Gastrocnemius medialis (tissue), 4 donors: Measurements from ENCODE around the gene ANKRD33. TPM values are rescaled to one million over a fixed set of nuclear protein-coding genes. Genes with fewer than 3 reads are reported as not detected.

Source experiments
- ATAC-seq, 2 donors: fragments of 150-250 bp; one replicate each; pipeline ENCODE4 v1.9.1; 2016
- DNase-seq, 2 donors: peaks; one replicate each; pipeline ENCODE4 v3.0.0-alpha.2; 2019
- H3K27ac ChIP-seq, 4 donors: fragments of 200-600 bp; sonication (generic); 1 replicate in 1 of 4; 2 replicates in 3 of 4; pipeline ENCODE4 v1.5.1; 2016 to 2018; ENCODE audit warnings: mild to moderate bottlenecking in 2 of 4, moderate library complexity in 1 of 4
- H3K27me3 ChIP-seq, 3 donors: fragments of 200-600 bp; sonication (generic) in 2 of 3; 1 replicate in 1 of 3; 2 replicates in 2 of 3; pipeline versions ENCODE4 v1.5.1 to v1.6.0; 2016 to 2019; ENCODE audit warnings: mild to moderate bottlenecking in 1 of 3, moderate library complexity in 1 of 3
- H3K36me3 ChIP-seq, 2 donors: fragments of 200-600 bp; sonication (generic) in 1 of 2; one replicate each; pipeline ENCODE4 v1.5.1; 2017 to 2018
- H3K4me1 ChIP-seq, 2 donors: fragments of 200-600 bp; sonication (generic) in 1 of 2; one replicate each; pipeline ENCODE4 v1.5.1; 2016 to 2017; ENCODE audit warnings: mild to moderate bottlenecking in 2 of 2
- H3K4me3 ChIP-seq, 4 donors: fragments of 200-600 bp; sonication (generic) in 3 of 4; 1 replicate in 1 of 4; 2 replicates in 3 of 4; pipeline ENCODE4 v1.5.1; 2016 to 2019; ENCODE audit warnings: mild to moderate bottlenecking in 2 of 4
- H3K9me3 ChIP-seq, 3 donors: fragments of 200-600 bp; sonication (generic) in 2 of 3; 1 replicate in 1 of 3; 2 replicates in 2 of 3; pipeline ENCODE4 v1.5.1; 2016 to 2019
- POLR2A ChIP-seq, 2 donors: fragments of 450-650 bp; IDR thresholded peaks; one replicate each; pipeline ENCODE4 v1.6.1; 2017; ENCODE audit warnings: antibody characterized with exemption in 2 of 2, mild to moderate bottlenecking in 2 of 2, moderate library complexity in 2 of 2
- in situ Hi-C, 4 donors: fragments of 200-750 bp; cut with MboI; loops; one replicate each; pipeline versions ENCODE4 v1.15.0 to v1.8.0; 2017; ENCODE audit warnings: low sequenced_read_pairs in 4 of 4
- intact Hi-C: fragments of 100-400 bp; cut with DNase I; formaldehyde crosslinking; loops from one replicate; pipeline ENCODE4 v1.15.1; 2023; ENCODE audit warnings: low total_unique reads
- total RNA-seq, 4 donors: library from RNA; depleted of rRNA; stranded (reverse); fragments of >200 nt; gene quantifications; one replicate each; pipeline versions ENCODE4 v1.1.0 to v1.2.3, GENCODE V29; 2016
- TF ChIP-seq, protein P1 (sequence below), 5 experiments: fragments of 450-650 bp in 3 of 5; fragments of 200-600 bp in 2 of 5; sonication (generic) in 2 of 5; IDR thresholded peaks in 4 of 5; conservative IDR thresholded peaks in 1 of 5; 1 replicate in 4 of 5; 2 replicates in 1 of 5; pipeline ENCODE4 v1.5.1; 2016 to 2019; ENCODE audit warnings: antibody characterized with exemption in 5 of 5, mild to moderate bottlenecking in 3 of 5, moderate library complexity in 3 of 5

Gene ANKRD33
- total RNA-seq, 4 donors from 2014 or later = not detected

GRCh38 chr12:51911307-51911706, 23.4 kb downstream of the ANKRD33 start:
- intact Hi-C loops (no loop called here), in situ Hi-C loops (no loop called here)
- H3K9me3 ChIP-seq = no peaks in the 10 kb centered on the region
- H3K27me3 ChIP-seq = peaks cover 8 to 17% (median 15%) of the 10 kb centered on the region in 3 donors
- ATAC-seq = no peak
- H3K27ac ChIP-seq = peak overlapping the region; percentile 46 to 91 (median 86)
- no peaks in the 10 kb centered on the region for H3K36me3 ChIP-seq
- H3K4me1 ChIP-seq = peaks cover 31 to 40% of the 10 kb centered on the region in 2 donors
- no peak for TF ChIP-seq POLR2A (IDR thresholded peaks at IDR 0.05)
- TF ChIP-seq, protein P1, sequence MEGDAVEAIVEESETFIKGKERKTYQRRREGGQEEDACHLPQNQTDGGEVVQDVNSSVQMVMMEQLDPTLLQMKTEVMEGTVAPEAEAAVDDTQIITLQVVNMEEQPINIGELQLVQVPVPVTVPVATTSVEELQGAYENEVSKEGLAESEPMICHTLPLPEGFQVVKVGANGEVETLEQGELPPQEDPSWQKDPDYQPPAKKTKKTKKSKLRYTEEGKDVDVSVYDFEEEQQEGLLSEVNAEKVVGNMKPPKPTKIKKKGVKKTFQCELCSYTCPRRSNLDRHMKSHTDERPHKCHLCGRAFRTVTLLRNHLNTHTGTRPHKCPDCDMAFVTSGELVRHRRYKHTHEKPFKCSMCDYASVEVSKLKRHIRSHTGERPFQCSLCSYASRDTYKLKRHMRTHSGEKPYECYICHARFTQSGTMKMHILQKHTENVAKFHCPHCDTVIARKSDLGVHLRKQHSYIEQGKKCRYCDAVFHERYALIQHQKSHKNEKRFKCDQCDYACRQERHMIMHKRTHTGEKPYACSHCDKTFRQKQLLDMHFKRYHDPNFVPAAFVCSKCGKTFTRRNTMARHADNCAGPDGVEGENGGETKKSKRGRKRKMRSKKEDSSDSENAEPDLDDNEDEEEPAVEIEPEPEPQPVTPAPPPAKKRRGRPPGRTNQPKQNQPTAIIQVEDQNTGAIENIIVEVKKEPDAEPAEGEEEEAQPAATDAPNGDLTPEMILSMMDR (IDR thresholded peaks at IDR 0.05 in 4 of 5, conservative IDR thresholded peaks at IDR 0.05 in 1 of 5) = no peak
- DNase-seq = no peak
- peak overlapping the region in 1 of 4 donors; percentile 27 for H3K4me3 ChIP-seq

GRCh38 chr12:51911788-51912711, 24.1 kb downstream of the ANKRD33 start:
- Histone ChIP-seq H3K4me1 (peaks cover 24 to 38% of the 10 kb centered on the region in 2 donors), H3K9me3 (no peaks in the 10 kb centered on the region), H3K36me3 (no peaks in the 10 kb centered on the region), H3K27ac (peak overlapping the region; percentile 44 to 91 (median 86)), H3K4me3 (peak overlapping the region in 3 of 4 donors; percentile 19 to 29 (median 27)), H3K27me3 (peaks cover under 1 to 11% (median 10%) of the 10 kb centered on the region in 3 donors)
- DNase-seq = no peak
- ATAC-seq = peak; percentile 39 to 55
- intact Hi-C loops = no loop called here
- in situ Hi-C loops = no loop called here
- TF ChIP-seq, protein P1 (IDR thresholded peaks at IDR 0.05 in 4 of 5, conservative IDR thresholded peaks at IDR 0.05 in 1 of 5) = no peak
- no peak for TF ChIP-seq POLR2A (IDR thresholded peaks at IDR 0.05)

- Histone ChIP-seq H3K27ac (peak overlapping the region in 2 of 4 donors; percentile 85 to 88), H3K27me3 (no peaks in the 10 kb centered on the region), H3K4me3 (peak overlapping the region in 1 of 4 donors; percentile 19), H3K4me1 (peaks cover 31 to 44% of the 10 kb centered on the region in 2 donors), H3K36me3 (no peaks in the 10 kb centered on the region), H3K9me3 (no peaks in the 10 kb centered on the region)
- TF ChIP-seq POLR2A (IDR thresholded peaks at IDR 0.05) = no peak
- TF ChIP-seq, protein P1 (IDR thresholded peaks at IDR 0.05 in 4 of 5, conservative IDR thresholded peaks at IDR 0.05 in 1 of 5) = no peak
- ATAC-seq (no peak), DNase-seq (no peak)
- intact Hi-C loops = no loop called here
- in situ Hi-C loops = no loop called here
These were observed 25.4 kb downstream of the ANKRD33 start for GRCh38 chr12:51913071-51914033.

DNA sequence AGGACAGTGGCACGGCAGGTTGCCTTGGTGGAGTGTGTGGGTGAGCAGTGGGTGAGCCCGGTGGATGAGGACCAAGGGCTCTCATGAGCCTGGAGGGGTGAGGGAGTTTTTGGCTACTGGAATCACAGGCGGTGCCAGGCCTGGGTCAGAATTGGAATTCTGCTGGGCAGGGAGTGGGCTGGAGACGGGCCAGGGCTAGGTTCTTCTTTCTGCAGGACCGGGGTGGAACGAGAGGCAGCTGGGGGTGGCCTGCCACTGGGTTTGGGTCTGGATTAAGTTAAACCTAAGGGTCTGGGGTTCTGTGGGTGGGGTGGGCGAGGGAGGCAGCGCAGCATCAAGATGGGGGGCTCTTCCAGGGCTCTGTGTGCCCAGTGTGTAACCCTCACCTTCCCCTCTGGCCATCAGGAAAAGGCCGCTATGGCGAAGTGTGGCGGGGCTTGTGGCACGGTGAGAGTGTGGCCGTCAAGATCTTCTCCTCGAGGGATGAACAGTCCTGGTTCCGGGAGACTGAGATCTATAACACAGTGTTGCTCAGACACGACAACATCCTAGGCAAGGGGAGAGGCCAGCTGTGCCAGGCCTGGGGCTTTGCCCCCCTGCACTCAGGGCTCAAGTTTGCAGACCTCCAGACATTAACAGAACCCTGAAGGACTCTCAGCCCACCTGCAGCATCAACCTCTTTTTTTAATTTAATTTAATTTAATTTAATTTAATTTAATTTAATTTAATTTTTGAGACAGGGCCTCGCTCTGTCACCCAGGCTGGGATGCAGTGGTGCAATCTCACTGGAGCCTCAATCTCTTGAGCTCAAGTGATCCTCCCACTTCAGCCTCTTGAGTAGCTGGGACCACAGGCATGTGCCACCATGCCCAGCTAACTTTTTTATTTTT, 26.4 kb downstream of the ANKRD33 start:
- no peak for DNase-seq
- Histone ChIP-seq H3K4me1 (peaks cover 35 to 44% of the 10 kb centered on the region in 2 donors), H3K27me3 (no peaks in the 10 kb centered on the region), H3K4me3 (no peak overlapping the region), H3K9me3 (no peaks in the 10 kb centered on the region), H3K36me3 (no peaks in the 10 kb centered on the region), H3K27ac (peak overlapping the region in 1 of 4 donors; percentile 3)
- in situ Hi-C loops (no loop called here), intact Hi-C loops (no loop called here)
- TF ChIP-seq POLR2A (IDR thresholded peaks at IDR 0.05) = no peak
- TF ChIP-seq, protein P1 (IDR thresholded peaks at IDR 0.05 in 4 of 5, conservative IDR thresholded peaks at IDR 0.05 in 1 of 5) = no peak
- ATAC-seq = no peak
